NCI-H1105 (cell line): ENCODE data around the gene RGS7.
"Not testable (repeated sequence)": the region's sequence is repeated elsewhere in the genome, so short reads cannot be mapped to it uniquely, and the experiment has no call there.

ENCODE experiments used
- DNase-seq: peaks from one replicate; lab custom pipeline; 2025; lab: John Stamatoyannopoulos, UW

The RGS7 gene

DNA sequence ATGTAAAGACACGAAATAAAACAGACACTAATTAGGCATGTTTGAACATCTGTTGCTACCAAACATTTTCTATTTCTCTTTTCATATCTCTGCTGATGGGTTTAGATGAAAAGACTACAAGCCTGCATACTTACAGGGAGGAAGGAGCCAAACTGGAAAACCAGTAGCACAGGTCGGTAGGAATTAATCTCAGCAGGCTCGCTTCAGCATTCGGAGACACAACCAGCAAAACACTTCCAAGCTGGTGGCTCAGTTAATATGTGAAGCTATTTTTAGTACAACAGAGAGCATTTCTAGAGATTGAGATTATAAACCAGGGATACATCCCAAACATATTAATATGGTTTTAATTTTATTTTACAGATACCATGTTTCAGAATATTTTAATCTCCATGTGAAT, 444.2 kb downstream of the RGS7 start:
- DNase-seq = no peak

DNA sequence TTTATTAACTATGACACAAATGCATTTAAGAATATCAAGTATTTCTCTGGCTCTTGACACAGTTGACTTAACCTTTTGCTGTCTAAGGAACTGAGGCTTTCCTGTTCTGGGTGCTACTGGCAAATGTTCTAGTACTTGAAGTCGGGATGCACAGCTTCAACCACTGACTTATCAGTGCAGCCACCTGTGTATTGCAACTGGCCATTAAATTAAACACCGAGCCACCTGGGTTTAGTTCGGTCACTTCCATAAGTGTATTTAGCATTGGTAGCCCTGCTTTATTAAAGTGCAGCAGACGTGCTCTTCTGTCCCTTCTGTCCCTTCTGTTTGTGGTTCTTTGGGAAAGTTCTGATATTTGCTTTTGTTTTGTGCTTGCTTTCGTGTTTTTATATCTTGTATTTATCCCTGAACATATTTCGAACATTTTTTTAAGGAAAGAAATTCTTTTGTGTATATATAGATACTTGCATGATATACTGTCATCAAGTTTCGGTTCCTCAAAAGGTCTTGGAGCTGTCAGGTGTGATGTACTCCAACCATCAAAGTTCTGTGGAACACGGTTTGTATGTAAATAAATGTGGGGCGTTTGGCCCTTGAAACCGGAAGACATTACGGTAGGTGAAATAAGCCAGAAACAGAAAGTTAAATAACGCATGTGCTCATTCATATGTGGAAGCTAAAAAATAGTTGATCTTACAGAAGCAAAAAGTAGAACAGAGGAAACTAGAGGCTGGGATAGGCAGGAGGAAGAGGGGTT, 447.1 kb downstream of the RGS7 start:
- no peak for DNase-seq

DNA sequence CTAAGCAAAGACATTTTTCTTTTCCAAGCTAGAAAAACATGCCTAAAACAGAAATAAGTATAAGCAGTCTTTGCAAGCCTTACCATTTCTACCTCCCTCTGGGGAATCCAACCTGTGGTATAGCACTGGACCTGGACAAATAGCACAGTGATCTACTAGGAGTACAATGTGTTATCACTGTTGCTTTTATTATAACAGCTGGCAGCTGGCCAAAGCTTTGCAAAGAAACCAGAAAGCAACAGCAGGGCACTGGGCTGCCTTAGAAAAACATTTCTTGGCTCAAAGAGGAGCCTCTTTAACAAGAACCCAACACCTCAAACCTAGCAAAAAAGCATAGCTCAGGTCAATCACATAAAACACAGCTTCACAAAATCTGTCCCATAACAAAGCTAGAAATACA, 450.5 kb downstream of the RGS7 start:
- DNase-seq = no peak

GRCh38 chr1:240905225-240905765, 451.7 kb downstream of the RGS7 start:
- no peak for DNase-seq

GRCh38 chr1:240895424-240895823, 461.6 kb downstream of the RGS7 start:
- DNase-seq = not testable (repeated sequence)

DNA sequence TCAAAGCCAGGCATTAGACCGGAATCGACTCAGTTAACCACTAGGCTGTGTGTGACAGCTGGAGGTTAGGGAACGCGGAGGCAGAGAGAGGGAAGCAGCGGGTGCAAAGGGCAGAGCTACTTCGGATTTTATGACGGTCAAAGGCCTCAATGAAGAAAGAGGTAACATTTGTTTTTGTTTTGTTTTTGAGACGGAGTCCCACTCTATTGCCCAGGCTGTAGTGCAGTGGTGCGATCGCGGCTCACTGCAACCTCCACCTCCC, 468.3 kb downstream of the RGS7 start:
- no peak for DNase-seq

DNA sequence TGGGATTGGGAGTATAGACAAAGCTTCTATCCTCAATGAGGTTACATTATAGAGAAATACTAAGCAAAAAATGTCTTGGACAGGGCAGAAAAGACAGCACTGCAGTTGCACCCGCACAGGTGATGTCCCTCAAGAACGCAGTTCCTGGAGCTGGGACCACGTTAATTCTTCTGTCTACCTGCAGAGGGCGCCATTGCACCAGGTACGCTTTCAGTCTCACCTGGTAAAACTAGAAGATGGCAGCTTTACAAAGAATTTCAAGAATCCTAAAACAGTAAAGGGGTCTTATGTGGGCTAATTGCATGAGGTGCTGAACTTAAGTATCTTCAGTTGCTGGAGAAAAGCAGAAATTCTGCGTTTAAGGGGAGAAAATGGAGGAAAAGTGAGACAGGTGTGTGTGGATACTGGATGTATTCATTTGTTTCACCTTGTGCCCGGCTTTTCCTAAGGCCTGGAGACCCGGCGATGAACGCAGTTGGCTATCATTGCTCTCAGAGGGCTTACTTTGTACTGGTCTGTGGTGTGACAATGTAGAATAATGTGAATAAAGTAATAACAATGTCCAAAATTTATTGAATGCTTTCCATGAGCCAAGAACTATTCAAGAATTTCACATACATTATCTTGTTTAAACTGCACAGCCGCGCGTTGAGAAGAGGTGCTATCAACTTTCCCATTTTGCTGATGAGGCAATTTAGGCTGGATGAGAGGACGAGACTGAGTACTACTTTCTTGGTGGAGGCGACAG, 468.8 kb downstream of the RGS7 start:
- DNase-seq = no peak

DNA sequence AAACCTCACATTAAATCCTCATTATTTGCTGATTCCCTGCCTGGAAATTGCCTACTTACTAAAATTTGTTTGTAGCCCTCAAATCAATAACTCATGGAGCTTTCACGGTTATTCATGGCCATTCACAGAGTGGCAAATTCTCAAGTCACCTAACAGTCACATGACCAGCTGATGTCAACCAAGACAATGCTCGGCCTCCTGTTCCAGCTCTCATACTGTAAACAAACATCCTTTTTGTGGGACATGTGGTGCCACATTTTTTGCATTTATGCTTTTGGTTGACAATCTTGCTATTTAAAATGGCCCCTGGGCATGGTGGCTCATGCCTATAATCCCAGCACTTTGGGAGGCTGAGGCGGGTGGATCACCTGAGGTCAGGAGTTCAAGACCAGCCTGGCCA, 473.5 kb downstream of the RGS7 start:
- DNase-seq = no peak

DNA sequence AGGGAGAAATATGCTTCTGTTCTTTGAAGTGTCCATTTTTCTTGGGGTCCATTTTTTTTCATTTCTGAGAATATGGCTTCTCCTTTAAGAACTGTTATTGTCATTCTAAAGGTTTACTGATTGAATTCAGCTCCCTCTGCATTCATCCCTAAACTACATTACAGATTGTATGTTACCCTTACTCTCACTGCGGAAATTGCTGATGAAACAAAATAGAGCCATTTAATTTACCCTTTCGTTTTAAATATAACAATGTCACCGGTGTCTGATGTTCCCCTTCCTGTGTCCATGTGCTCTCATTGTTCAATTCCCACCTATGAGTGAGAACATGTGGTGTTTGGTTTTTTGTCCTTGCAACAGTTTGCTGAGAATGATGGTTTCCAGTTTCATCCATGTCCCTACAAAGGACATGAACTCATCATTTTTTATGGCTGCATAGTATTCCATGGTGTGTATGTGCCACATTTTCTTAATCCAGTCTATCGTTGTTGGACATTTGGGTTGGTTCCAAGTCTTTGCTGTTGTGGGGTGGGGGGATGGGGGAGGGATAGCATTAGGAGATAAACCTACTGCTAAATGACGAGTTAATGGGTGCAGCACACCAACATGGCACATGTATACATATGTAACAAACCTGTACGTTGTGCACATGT, 474.2 kb downstream of the RGS7 start:
- not testable (repeated sequence) for DNase-seq

DNA sequence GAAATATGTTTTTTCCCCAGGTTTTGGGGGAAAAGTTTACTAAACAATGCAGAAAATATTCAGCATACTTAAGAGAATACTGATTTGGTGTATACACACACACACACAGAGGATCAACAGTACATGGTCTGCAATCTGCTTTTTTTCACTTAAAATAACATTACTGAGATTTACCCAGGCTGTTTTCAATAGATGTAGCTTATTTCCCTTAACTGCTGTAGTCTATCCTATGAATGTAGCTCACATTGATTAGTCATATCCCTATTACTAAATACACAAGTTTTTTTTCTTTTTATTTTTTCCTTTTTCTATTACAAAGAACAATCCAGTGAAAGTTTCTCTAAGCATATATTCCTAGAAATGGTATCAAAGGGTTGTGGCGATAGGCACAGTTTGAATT, 478.4 kb downstream of the RGS7 start:
- no peak for DNase-seq

GRCh38 chr1:240877605-240878004, 479.4 kb downstream of the RGS7 start:
- no peak for DNase-seq

GRCh38 chr1:240876071-240876470, 480.9 kb downstream of the RGS7 start:
- no peak for DNase-seq

GRCh38 chr1:240869071-240869470, 487.9 kb downstream of the RGS7 start:
- DNase-seq = no peak

DNA sequence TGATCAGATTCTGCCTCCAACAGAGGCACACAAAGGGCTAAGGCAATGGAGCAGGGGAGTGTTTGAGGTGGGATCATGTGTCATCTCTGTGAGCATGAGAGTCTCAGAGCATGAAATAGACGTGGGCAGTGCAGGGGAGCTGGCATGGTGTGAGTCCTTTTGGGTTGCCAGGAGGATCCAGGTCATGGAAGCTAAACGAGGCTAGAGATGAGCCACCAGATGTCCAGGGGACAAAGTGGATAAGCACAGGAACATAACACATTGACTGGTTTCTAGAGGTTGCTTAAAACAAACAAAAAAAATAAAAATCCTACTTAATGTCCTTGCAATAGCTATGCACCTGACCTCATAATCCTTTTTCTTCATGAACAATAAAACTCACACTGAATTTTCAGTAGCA, 490.3 kb downstream of the RGS7 start:
- DNase-seq = no peak

- no peak for DNase-seq
These were observed 497.0 kb downstream of the RGS7 start for GRCh38 chr1:240860023-240860422.

- no peak for DNase-seq
These were observed 502.6 kb downstream of the RGS7 start for GRCh38 chr1:240854367-240854766.

DNA sequence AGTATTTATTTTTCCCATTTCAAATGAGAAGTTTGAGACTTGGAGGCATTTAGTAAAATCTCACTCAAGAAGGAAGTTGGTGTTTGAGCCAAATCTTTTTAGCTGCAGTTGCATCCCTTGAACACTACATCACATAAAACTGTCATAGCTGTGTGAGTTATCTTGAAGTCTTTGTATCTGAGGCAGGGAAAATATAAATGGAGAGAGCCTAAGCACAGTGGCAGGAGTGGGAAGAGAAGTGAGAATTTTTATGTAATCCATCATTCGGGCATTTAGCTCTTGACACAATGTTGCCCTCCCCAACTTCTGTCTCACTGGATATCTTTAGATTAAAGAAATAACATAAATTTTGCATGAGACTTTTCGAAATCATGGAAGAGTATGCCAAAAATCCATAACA, 509.7 kb downstream of the RGS7 start:
- no peak for DNase-seq

DNA sequence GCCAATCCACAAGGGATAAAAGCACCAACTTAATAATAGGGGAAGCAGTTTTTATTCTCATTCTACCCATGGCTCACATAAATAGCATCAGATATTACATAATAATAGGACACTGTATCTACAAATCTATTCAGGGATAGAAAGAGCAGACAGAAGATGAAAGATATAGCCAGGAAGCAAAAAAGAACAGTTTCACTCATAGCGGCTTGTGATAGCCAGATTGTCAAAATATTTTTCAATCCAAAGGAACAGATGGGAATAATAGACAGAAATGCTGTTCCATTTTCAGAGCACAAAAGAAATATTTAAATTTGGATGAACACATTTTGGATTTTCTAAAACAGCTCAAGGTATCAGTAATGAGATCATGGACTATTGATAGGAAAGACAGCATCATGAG, 512.5 kb downstream of the RGS7 start:
- DNase-seq = no peak

GRCh38 chr1:240843798-240844197, 513.2 kb downstream of the RGS7 start:
- DNase-seq = no peak

DNA sequence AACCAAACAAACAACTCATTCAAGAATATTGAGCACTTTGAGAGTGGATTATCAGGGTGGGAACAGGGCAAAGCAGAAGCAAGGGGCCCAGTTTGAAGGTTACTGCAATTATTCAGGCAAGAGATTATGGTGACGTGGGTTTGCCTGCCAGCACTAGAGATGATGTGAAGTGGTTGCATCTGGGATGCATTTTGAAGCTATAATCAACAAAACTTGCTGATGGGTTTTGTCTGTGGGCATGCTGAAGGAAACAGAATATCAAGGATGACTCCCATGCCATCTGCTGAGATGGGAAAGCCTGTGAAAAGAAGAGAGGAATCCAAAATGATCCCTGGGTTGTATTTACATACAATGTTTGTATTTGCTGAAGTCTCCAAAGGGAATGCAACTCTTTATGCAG, 520.7 kb downstream of the RGS7 start:
- DNase-seq = no peak

- DNase-seq = no peak
These were observed 521.7 kb downstream of the RGS7 start for GRCh38 chr1:240835291-240835690.

- DNase-seq = no peak
These were observed 523.9 kb downstream of the RGS7 start for GRCh38 chr1:240833075-240833474.

DNA sequence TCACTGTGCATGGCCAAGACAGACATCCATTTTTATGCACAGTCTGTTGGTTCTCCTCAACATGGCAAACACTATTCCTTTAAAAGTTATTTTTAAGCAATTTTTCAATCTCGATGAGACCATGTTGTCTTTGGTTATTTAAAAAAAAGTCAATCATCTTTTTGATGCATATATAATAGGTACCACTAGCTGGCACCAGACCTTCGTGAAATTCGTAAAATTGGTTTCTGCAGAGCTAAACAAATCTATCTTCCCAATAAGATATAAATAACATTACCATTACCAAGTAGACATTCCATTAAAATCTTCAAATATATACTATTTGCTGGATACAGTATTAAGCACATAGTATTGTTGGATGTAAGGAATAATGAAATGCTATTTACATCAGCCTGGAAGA, 525.1 kb downstream of the RGS7 start:
- DNase-seq = no peak
